IMR-90 (cell line): Measurements from ENCODE around the gene PROZ. TPM values are rescaled to one million over a fixed set of nuclear protein-coding genes. Genes with fewer than 3 reads are reported as not detected.

Experiments used
- ATAC-seq: fragments of 200-7000 bp; cut with Tn5 transposase; 2 replicates; pipeline ENCODE4 v1.9.1; 2020; ENCODE audit warnings: low read depth, mild to moderate bottlenecking, moderate library complexity
- BruUV-seq: library from RNA; stranded (reverse); fragments of 400-500 nt; replicated peaks from 2 replicates; lab custom pipeline; 2021; lab: Mats Ljungman, UMichigan
- CTCF ChIA-PET: fragments of 300-600 bp; formaldehyde crosslinking; extraction: SDS; loops from one replicate; lab custom pipeline; 2021; ENCODE audit warnings: antibody characterized with exemption; lab: Yijun Ruan, JAX
- POLR2A ChIA-PET: fragments of 300-600 bp; sonication (Branson Sonifier 250); formaldehyde crosslinking; loops from one replicate; lab custom pipeline; 2022; ENCODE audit warnings: antibody characterized with exemption; ENCODE audit not compliant: unreplicated experiment; lab: Charles Lee
- DNase-seq: peaks from one replicate; pipeline ENCODE4 v3.0.0; 2013
- H2AFZ ChIP-seq: replicated peaks from 2 replicates; pipeline ENCODE3; 2013; ENCODE audit warnings: low read length, mild to moderate bottlenecking; ENCODE audit not compliant: poor library complexity
- H2AK5ac ChIP-seq: 2 replicates; pipeline ENCODE4 v1.6.1; 2013; ENCODE audit warnings: low read depth, low read length, inconsistent platforms
- H2AK9ac ChIP-seq: replicated peaks from 2 replicates; pipeline ENCODE3; 2013; ENCODE audit warnings: mild to moderate bottlenecking, low read depth, low read length, moderate library complexity; ENCODE audit not compliant: poor library complexity
- H2BK120ac ChIP-seq: 2 replicates; pipeline ENCODE4 v1.6.1; 2013; ENCODE audit warnings: low read depth, low read length, inconsistent platforms
- H2BK15ac ChIP-seq: 3 replicates; pipeline ENCODE4 v1.6.1; 2013; ENCODE audit warnings: low read depth, low read length, inconsistent platforms
- H2BK20ac ChIP-seq: 2 replicates; pipeline ENCODE4 v1.6.1; 2013; ENCODE audit warnings: low read depth, mild to moderate bottlenecking, inconsistent platforms, low read length, moderate library complexity
- H2BK5ac ChIP-seq: 2 replicates; pipeline ENCODE4 v1.6.1; 2013; ENCODE audit warnings: mild to moderate bottlenecking, low read depth, low read length, inconsistent platforms; ENCODE audit not compliant: poor library complexity, severe bottlenecking
- H3K14ac ChIP-seq: replicated peaks from 2 replicates; pipeline ENCODE4 v1.6.1; 2013; ENCODE audit warnings: low read depth, low read length, inconsistent platforms
- H3K18ac ChIP-seq: 2 replicates; pipeline ENCODE4 v1.6.1; 2013; ENCODE audit warnings: low read depth, low read length, control low read depth
- H3K23ac ChIP-seq: 2 replicates; pipeline ENCODE4 v1.6.1; 2013; ENCODE audit warnings: low read depth, low read length, inconsistent platforms
- H3K27ac ChIP-seq: 2 replicates; pipeline ENCODE4 v1.5.1; 2013; ENCODE audit warnings: mild to moderate bottlenecking, control low read depth, low read length; ENCODE audit not compliant: insufficient read depth
- H3K27me3 ChIP-seq: 2 replicates; pipeline ENCODE4 v1.6.1; 2013; ENCODE audit warnings: low read length; ENCODE audit not compliant: control insufficient read depth, insufficient read depth
- H3K36me3 ChIP-seq: 2 replicates; pipeline ENCODE4 v1.6.1; 2013; ENCODE audit warnings: low read length, mixed read lengths; ENCODE audit not compliant: control insufficient read depth, insufficient read depth
- H3K4ac ChIP-seq: 2 replicates; pipeline ENCODE4 v1.6.1; 2013; ENCODE audit warnings: low read depth, low read length, inconsistent platforms
- H3K4me1 ChIP-seq: 2 replicates; pipeline ENCODE4 v1.6.1; 2013; ENCODE audit warnings: low read length, mixed read lengths; ENCODE audit not compliant: control insufficient read depth, insufficient read depth
- H3K4me2 ChIP-seq: 2 replicates; pipeline ENCODE4 v1.6.1; 2013; ENCODE audit warnings: low read depth, mild to moderate bottlenecking, control low read depth, low read length, moderate library complexity
- H3K4me3 ChIP-seq: 2 replicates; pipeline ENCODE4 v1.5.1; 2013; ENCODE audit warnings: low read depth, mild to moderate bottlenecking, control low read depth, low read length, moderate library complexity; ENCODE audit not compliant: insufficient read depth
- H3K56ac ChIP-seq: 2 replicates; pipeline ENCODE4 v1.6.1; 2013; ENCODE audit warnings: low read length, inconsistent platforms; ENCODE audit not compliant: insufficient read depth; ENCODE audit errors: extremely low read depth
- H3K79me1 ChIP-seq, 2 experiments: 2 replicates each; pipeline ENCODE4 v1.6.1; 2013; ENCODE audit warnings: low read length in 2 of 2, inconsistent platforms in 1 of 2, low read depth in 1 of 2
- H3K9ac ChIP-seq: 2 replicates; pipeline ENCODE4 v1.6.1; 2013; ENCODE audit warnings: low read depth, low read length, control low read depth
- H3K9me1 ChIP-seq: 2 replicates; pipeline ENCODE4 v1.6.1; 2013; ENCODE audit warnings: low read length, inconsistent platforms; ENCODE audit not compliant: insufficient read depth
- H3K9me3 ChIP-seq: 2 replicates; pipeline ENCODE4 v1.6.1; 2013; ENCODE audit warnings: low read length; ENCODE audit not compliant: control insufficient read depth, insufficient read depth
- H4K20me1 ChIP-seq: 2 replicates; pipeline ENCODE4 v1.6.1; 2013; ENCODE audit warnings: low read length, inconsistent platforms; ENCODE audit not compliant: insufficient read depth
- H4K5ac ChIP-seq: 2 replicates; pipeline ENCODE4 v1.6.1; 2013; ENCODE audit warnings: mild to moderate bottlenecking, low read depth, low read length, control low read depth
- H4K8ac ChIP-seq, 2 experiments: 2 replicates each; pipeline ENCODE4 v1.6.1; 2013; ENCODE audit warnings: low read depth in 2 of 2, low read length in 2 of 2, control low read depth in 1 of 2, inconsistent platforms in 1 of 2
- H4K91ac ChIP-seq: 2 replicates; pipeline ENCODE4 v1.6.1; 2013; ENCODE audit warnings: low read depth, low read length, inconsistent platforms; ENCODE audit not compliant: insufficient read depth
- BHLHE40 ChIP-seq: fragments of 150-350 bp; IDR thresholded peaks from 2 replicates; pipeline ENCODE4 v1.6.1; 2016; ENCODE audit warnings: mild to moderate bottlenecking, low read depth, low read length
- CEBPB ChIP-seq: IDR thresholded peaks from 2 replicates; pipeline ENCODE4 v1.6.1; 2012; ENCODE audit warnings: low read depth, low read length, improper control_type of control experiment
- FOS ChIP-seq: fragments of 150-350 bp; IDR thresholded peaks from 2 replicates; pipeline ENCODE4 v1.6.1; 2016; ENCODE audit warnings: low read depth, low read length
- MAFK ChIP-seq: IDR thresholded peaks from 2 replicates; pipeline ENCODE4 v1.6.1; 2012; ENCODE audit warnings: low read depth, low read length, improper control_type of control experiment
- MAZ ChIP-seq: IDR thresholded peaks from 2 replicates; pipeline ENCODE4 v1.6.1; 2012; ENCODE audit warnings: low read depth, mild to moderate bottlenecking, low read length, improper control_type of control experiment, moderate library complexity, borderline replicate concordance
- MXI1 ChIP-seq: IDR thresholded peaks from 2 replicates; pipeline ENCODE4 v1.6.1; 2012; ENCODE audit warnings: low read depth, mild to moderate bottlenecking, low read length, moderate library complexity, borderline replicate concordance
- NFE2L2 ChIP-seq: fragments of 150-350 bp; IDR thresholded peaks from 2 replicates; pipeline ENCODE4 v1.6.1; 2016; ENCODE audit warnings: low read depth, mild to moderate bottlenecking, low read length
- RAD21 ChIP-seq: IDR thresholded peaks from 2 replicates; pipeline ENCODE4 v1.6.1; 2012; ENCODE audit warnings: low read length, improper control_type of control experiment
- RFX5 ChIP-seq: IDR thresholded peaks from 2 replicates; pipeline ENCODE4 v1.8.0; 2012; ENCODE audit warnings: low read depth, mild to moderate bottlenecking, low read length, moderate library complexity
- SMC3 ChIP-seq: fragments of 150-350 bp; IDR thresholded peaks from 2 replicates; pipeline ENCODE4 v1.6.1; 2016; ENCODE audit warnings: low read depth, mild to moderate bottlenecking, antibody characterized with exemption, low read length, moderate library complexity
- WGBS, 2 experiments: methylation state at CpG; one replicate each; pipeline versions ENCODE4 v1.1.5 to v1.1.7; 2013; ENCODE audit warnings: missing lambda C conversion rate in 2 of 2; ENCODE audit not compliant: insufficient read length in 1 of 2; ENCODE audit errors: extremely low coverage in 2 of 2; 5-methylcytosine and 5-hydroxymethylcytosine counted together
- dilution Hi-C: fragments of 300-500 bp; cut with HindIII; formaldehyde crosslinking; loops from one replicate; pipeline ENCODE4 v1.14.3; 2018; ENCODE audit warnings: low sequenced_read_pairs; ENCODE audit not compliant: unreplicated experiment
- in situ Hi-C: fragments of 300-500 bp; cut with MboI; formaldehyde crosslinking; loops from 3 replicates; pipeline ENCODE4 v1.14.3; 2019; ENCODE audit warnings: low sequenced_read_pairs, inconsistent platforms, mixed read lengths
- intact Hi-C: fragments of 100-400 bp; cut with micrococcal nuclease; formaldehyde crosslinking; loops from 2 replicates; pipeline ENCODE4 v1.10.0; 2022
- polyA plus RNA-seq, 3 experiments: library from polyadenylated mRNA; depleted of rRNA; stranded (reverse); fragments of >200 nt; gene quantifications; 2 replicates each; pipeline ENCODE4 v1.2.3, GENCODE V29; 2012; ENCODE audit warnings: low replicate concordance in 1 of 3
- total RNA-seq: library from RNA; depleted of rRNA; stranded (reverse); fragments of >200 nt; gene quantifications from 2 replicates; pipeline ENCODE4 v1.2.3, GENCODE V29; 2012
- TF ChIP-seq, protein P1 (sequence below): fragments of 150-350 bp; IDR thresholded peaks from 2 replicates; pipeline ENCODE4 v1.6.1; 2017; ENCODE audit warnings: mild to moderate bottlenecking, antibody characterized with exemption, low read length, low read depth
- TF ChIP-seq, protein P2 (sequence below): fragments of 150-350 bp; IDR thresholded peaks from 2 replicates; pipeline ENCODE4 v1.6.1; 2016; ENCODE audit warnings: low read depth, mild to moderate bottlenecking, low read length, moderate library complexity, borderline replicate concordance
- TF ChIP-seq, protein P3 (sequence below): conservative IDR thresholded peaks from 2 replicates; pipeline ENCODE4 v1.5.1; 2012; ENCODE audit warnings: mild to moderate bottlenecking, low read depth, low read length, improper control_type of control experiment

The PROZ gene
- total and polyA plus RNA-seq, 2 of the 4 experiments (the other 2 are of a cell fraction) = not detected

DNA sequence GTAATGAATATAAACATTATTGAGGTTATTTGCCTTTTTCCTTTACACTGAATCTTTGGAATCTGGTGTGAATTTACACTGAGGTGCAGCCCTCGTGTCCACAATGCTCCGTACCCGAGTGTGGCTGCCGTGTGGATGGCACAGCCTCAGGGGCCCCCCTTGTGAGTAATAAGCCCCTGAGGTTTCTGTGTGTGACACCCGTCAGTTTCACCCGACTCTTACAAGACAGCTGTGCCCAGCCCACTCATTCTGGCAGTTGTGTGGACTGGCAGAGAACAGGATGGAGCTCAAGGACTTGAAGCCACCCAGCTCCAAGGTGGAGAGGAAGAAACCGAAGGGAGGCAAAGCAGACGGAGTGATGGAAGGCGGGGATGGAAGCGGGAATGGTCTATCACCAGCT lies 7.8 kb downstream of the PROZ start:
- H3K14ac ChIP-seq = no peak overlapping the region
- ChIA-PET CTCF (no interaction called here), POLR2A (no interaction called here)
- H3K79me1 ChIP-seq = peaks cover 0 to 5% of the 10 kb centered on the region in 2 experiments; a peak in 1 of 4 replicates
- H4K91ac ChIP-seq = peak overlapping the region; percentile 41; the same call in 1 of the 2 replicates
- peaks cover 8% of the 10 kb centered on the region for H3K4me1 ChIP-seq
- peak overlapping the region; percentile 44 for H2AFZ ChIP-seq
- peak overlapping the region; percentile 85 for H2AK9ac ChIP-seq
- no peak overlapping the region for H2BK15ac ChIP-seq
- H3K4ac ChIP-seq = peak overlapping the region; percentile 59; the same call in 1 of the 2 replicates
- H3K9ac ChIP-seq = no peak overlapping the region
- H3K56ac ChIP-seq = no peak overlapping the region
- no peaks in the 10 kb centered on the region for H3K27me3 ChIP-seq
- peaks cover 12% of the 10 kb centered on the region for H3K36me3 ChIP-seq
- H3K9me1 ChIP-seq = peaks cover 4% of the 10 kb centered on the region; the same call in 1 of the 2 replicates
- dilution Hi-C loops = no loop called here
- 0 out of 2 replicates have a peak, but pooled peaks cover 2% of the 10 kb centered on the region for H3K9me3 ChIP-seq
- DNase-seq = no peak
- H3K18ac ChIP-seq = no peak overlapping the region
- no peak overlapping the region for H2BK20ac ChIP-seq
- no peak overlapping the region for H3K23ac ChIP-seq
- no peak overlapping the region for H2BK120ac ChIP-seq
- no peak for ATAC-seq
- in situ Hi-C loops = no loop called here
- H2BK5ac ChIP-seq = no peak overlapping the region
- no TSS peak for BruUV-seq
- H2AK5ac ChIP-seq = peak overlapping the region; percentile 33; the same call in 1 of the 2 replicates
- no peak overlapping the region for H3K4me2 ChIP-seq
- H4K8ac ChIP-seq = no peak overlapping the region
- WGBS, 2 experiments = no CpG with 5 or more reads among the region's 10 CpGs
- H3K4me3 ChIP-seq = no peak overlapping the region
- no peak overlapping the region for H3K27ac ChIP-seq
- no peak overlapping the region for H4K5ac ChIP-seq
- intact Hi-C loops = no loop called here
- no peaks in the 10 kb centered on the region for H4K20me1 ChIP-seq
- TF ChIP-seq FOS = no peak
- TF ChIP-seq, protein P1, sequence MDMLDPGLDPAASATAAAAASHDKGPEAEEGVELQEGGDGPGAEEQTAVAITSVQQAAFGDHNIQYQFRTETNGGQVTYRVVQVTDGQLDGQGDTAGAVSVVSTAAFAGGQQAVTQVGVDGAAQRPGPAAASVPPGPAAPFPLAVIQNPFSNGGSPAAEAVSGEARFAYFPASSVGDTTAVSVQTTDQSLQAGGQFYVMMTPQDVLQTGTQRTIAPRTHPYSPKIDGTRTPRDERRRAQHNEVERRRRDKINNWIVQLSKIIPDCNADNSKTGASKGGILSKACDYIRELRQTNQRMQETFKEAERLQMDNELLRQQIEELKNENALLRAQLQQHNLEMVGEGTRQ = no peak
- TF ChIP-seq, protein P2, sequence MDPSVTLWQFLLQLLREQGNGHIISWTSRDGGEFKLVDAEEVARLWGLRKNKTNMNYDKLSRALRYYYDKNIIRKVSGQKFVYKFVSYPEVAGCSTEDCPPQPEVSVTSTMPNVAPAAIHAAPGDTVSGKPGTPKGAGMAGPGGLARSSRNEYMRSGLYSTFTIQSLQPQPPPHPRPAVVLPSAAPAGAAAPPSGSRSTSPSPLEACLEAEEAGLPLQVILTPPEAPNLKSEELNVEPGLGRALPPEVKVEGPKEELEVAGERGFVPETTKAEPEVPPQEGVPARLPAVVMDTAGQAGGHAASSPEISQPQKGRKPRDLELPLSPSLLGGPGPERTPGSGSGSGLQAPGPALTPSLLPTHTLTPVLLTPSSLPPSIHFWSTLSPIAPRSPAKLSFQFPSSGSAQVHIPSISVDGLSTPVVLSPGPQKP = no peak
- no peak for TF ChIP-seq MXI1
- TF ChIP-seq RAD21 = no peak
- no peak for TF ChIP-seq BHLHE40
- TF ChIP-seq, protein P3, sequence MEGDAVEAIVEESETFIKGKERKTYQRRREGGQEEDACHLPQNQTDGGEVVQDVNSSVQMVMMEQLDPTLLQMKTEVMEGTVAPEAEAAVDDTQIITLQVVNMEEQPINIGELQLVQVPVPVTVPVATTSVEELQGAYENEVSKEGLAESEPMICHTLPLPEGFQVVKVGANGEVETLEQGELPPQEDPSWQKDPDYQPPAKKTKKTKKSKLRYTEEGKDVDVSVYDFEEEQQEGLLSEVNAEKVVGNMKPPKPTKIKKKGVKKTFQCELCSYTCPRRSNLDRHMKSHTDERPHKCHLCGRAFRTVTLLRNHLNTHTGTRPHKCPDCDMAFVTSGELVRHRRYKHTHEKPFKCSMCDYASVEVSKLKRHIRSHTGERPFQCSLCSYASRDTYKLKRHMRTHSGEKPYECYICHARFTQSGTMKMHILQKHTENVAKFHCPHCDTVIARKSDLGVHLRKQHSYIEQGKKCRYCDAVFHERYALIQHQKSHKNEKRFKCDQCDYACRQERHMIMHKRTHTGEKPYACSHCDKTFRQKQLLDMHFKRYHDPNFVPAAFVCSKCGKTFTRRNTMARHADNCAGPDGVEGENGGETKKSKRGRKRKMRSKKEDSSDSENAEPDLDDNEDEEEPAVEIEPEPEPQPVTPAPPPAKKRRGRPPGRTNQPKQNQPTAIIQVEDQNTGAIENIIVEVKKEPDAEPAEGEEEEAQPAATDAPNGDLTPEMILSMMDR = no peak
- TF ChIP-seq NFE2L2 = no peak
- TF ChIP-seq SMC3 = no peak
- TF ChIP-seq CEBPB = no peak
- no peak for TF ChIP-seq MAZ
- TF ChIP-seq RFX5 = no peak
- TF ChIP-seq MAFK = no peak
